GM12878 (cell line): ENCODE data around the gene CCDC6.

Source experiments
- CTCF ChIP-seq, 3 experiments: IDR thresholded peaks in 2 of 3; conservative IDR thresholded peaks in 1 of 3; 2 replicates each; pipeline ENCODE4 v1.5.1; 2011; ENCODE audit warnings: low read depth in 3 of 3, low read length in 3 of 3, mild to moderate bottlenecking in 3 of 3, control low read depth in 2 of 3, moderate library complexity in 2 of 3, inconsistent platforms in 1 of 3, mixed read lengths in 1 of 3; ENCODE audit not compliant: control insufficient read depth in 2 of 3, insufficient read depth in 1 of 3; ENCODE audit errors: extremely low read depth in 1 of 3
- MAX ChIP-seq: IDR thresholded peaks from 2 replicates; pipeline ENCODE4 v1.6.1; 2012; ENCODE audit warnings: low read depth, low read length, improper control_type of control experiment
- POLR2A ChIP-seq: IDR thresholded peaks from 2 replicates; pipeline ENCODE4 v1.6.1; 2011; ENCODE audit warnings: low read depth, mild to moderate bottlenecking, low read length
- RAD21 ChIP-seq: IDR thresholded peaks from 2 replicates; pipeline ENCODE4 v1.6.1; 2011; ENCODE audit warnings: mild to moderate bottlenecking, low read depth, low read length, moderate library complexity; ENCODE audit not compliant: insufficient read depth
- SMAD1 ChIP-seq: fragments of 450-650 bp; IDR thresholded peaks from 2 replicates; pipeline ENCODE4 v1.6.1; 2018; ENCODE audit warnings: mild to moderate bottlenecking, low read depth; ENCODE audit not compliant: partially characterized antibody
- SUZ12 ChIP-seq: fragments of 200-600 bp; sonication (generic); IDR thresholded peaks from one replicate; pipeline ENCODE4 v1.6.1; 2018; ENCODE audit warnings: antibody characterized with exemption, mild to moderate bottlenecking; ENCODE audit not compliant: unreplicated experiment

GRCh38 chr10:59894114-59894513, 12.2 kb downstream of the CCDC6 start:
- TF ChIP-seq CTCF (IDR thresholded peaks at IDR 0.05 in 2 of 3, conservative IDR thresholded peaks at IDR 0.05 in 1 of 3; ENCODE audit: control insufficient read depth in 2 of 3, extremely low read depth in 1 of 3, insufficient read depth in 1 of 3, low read depth in 3 of 3, low read length in 3 of 3) (no peak), RAD21 (no peak), MAX (no peak), POLR2A (no peak), SMAD1 (no peak), SUZ12 (no peak)
